ENCODE measurements around the gene ITPR2.
"Not testable (repeated sequence)": the region's sequence is repeated elsewhere in the genome, so short reads cannot be mapped to it uniquely, and the experiment has no call there.

The ITPR2 gene

GRCh38 chr12:26699237-26699636 is 133.8 kb downstream of the ITPR2 start:
- DNase-seq: no peak

GRCh38 chr12:26698186-26698585 is 134.8 kb downstream of the ITPR2 start:
- DNase-seq: no peak

- no peak for DNase-seq
Measured at GRCh38 chr12:26697217-26697616, 135.8 kb downstream of the ITPR2 start.

GRCh38 chr12:26696613-26697092 is 136.3 kb downstream of the ITPR2 start:
- no peak for DNase-seq

GRCh38 chr12:26696048-26696612 is 136.9 kb downstream of the ITPR2 start:
- no peak for DNase-seq

GRCh38 chr12:26694402-26694801 is 138.6 kb downstream of the ITPR2 start:
- DNase-seq: no peak

- DNase-seq: no peak
Measured at GRCh38 chr12:26692407-26692806, 140.6 kb downstream of the ITPR2 start.

GRCh38 chr12:26691234-26691970 is 141.6 kb downstream of the ITPR2 start:
- no peak for DNase-seq

GRCh38 chr12:26690601-26691000 is 142.4 kb downstream of the ITPR2 start:
- DNase-seq: no peak

- DNase-seq: no peak
Measured at GRCh38 chr12:26689281-26689841, 143.6 kb downstream of the ITPR2 start.

- DNase-seq: no peak
Measured at GRCh38 chr12:26688344-26688904, 144.6 kb downstream of the ITPR2 start.

GRCh38 chr12:26686408-26686807 is 146.6 kb downstream of the ITPR2 start:
- no peak for DNase-seq

GRCh38 chr12:26684101-26684500 is 148.9 kb downstream of the ITPR2 start:
- DNase-seq: no peak

- no peak for DNase-seq
Measured at GRCh38 chr12:26683443-26683842, 149.6 kb downstream of the ITPR2 start.

- DNase-seq: no peak
Measured at GRCh38 chr12:26680727-26681455, 152.1 kb downstream of the ITPR2 start.

- no peak for DNase-seq
Measured at GRCh38 chr12:26678697-26679660, 154.0 kb downstream of the ITPR2 start.

- not testable (repeated sequence) for DNase-seq
Measured at GRCh38 chr12:26671487-26671886, 161.5 kb downstream of the ITPR2 start.

GRCh38 chr12:26668847-26669246 is 164.1 kb downstream of the ITPR2 start:
- DNase-seq: no peak

- DNase-seq: no peak
Measured at GRCh38 chr12:26668230-26668629, 164.8 kb downstream of the ITPR2 start.

- DNase-seq: no peak
Measured at GRCh38 chr12:26666286-26666685, 166.7 kb downstream of the ITPR2 start.

GRCh38 chr12:26661399-26661798 is 171.6 kb downstream of the ITPR2 start:
- no peak for DNase-seq

- DNase-seq: no peak
Measured at GRCh38 chr12:26659930-26660329, 173.1 kb downstream of the ITPR2 start.

Measured in activated gamma-delta T cell (primary cell).